Measurements from ENCODE around the gene THSD7B. TPM values are rescaled to one million over a fixed set of nuclear protein-coding genes. Genes with fewer than 3 reads are reported as not detected.
"Not testable (repeated sequence)": the region's sequence is repeated elsewhere in the genome, so short reads cannot be mapped to it uniquely, and the experiment has no call there.

The THSD7B gene
- total RNA-seq, 2 donors from 2014 or later = not detected

GRCh38 chr2:137047369-137047768 lies 282.0 kb downstream of the THSD7B start:
- Mint-ChIP-seq H3K27ac (no peak overlapping the region), H3K36me3 (no peaks in the 10 kb centered on the region), H3K9me3 (peaks cover 4% of the 10 kb centered on the region in 2 donors)
- DNase-seq (ENCODE audit: low spot score in 2 of 2) (no peak), ATAC-seq (no peak)

- no peak for DNase-seq (ENCODE audit: low spot score in 2 of 2)
- ATAC-seq = no peak
- Mint-ChIP-seq H3K36me3 (no peaks in the 10 kb centered on the region), H3K9me3 (peaks cover 4% of the 10 kb centered on the region in 2 donors), H3K27ac (no peak overlapping the region)
These were observed 283.1 kb downstream of the THSD7B start for GRCh38 chr2:137048455-137048854.

- Mint-ChIP-seq H3K9me3 (peaks cover 4% of the 10 kb centered on the region in 2 donors), H3K36me3 (no peaks in the 10 kb centered on the region), H3K27ac (no peak overlapping the region)
- DNase-seq (ENCODE audit: low spot score in 2 of 2) = no peak
- ATAC-seq = no peak
These were observed 284.2 kb downstream of the THSD7B start for GRCh38 chr2:137049518-137049917.

GRCh38 chr2:137050949-137051348 lies 285.6 kb downstream of the THSD7B start:
- no peaks in the 10 kb centered on the region for H3K36me3 Mint-ChIP-seq
- DNase-seq (ENCODE audit: low spot score in 2 of 2) (no peak), ATAC-seq (no peak)
- no peak overlapping the region for H3K27ac Mint-ChIP-seq
- peaks cover 3 to 4% of the 10 kb centered on the region in 2 donors for H3K9me3 Mint-ChIP-seq

- no peak for DNase-seq (ENCODE audit: low spot score in 2 of 2)
- no peaks in the 10 kb centered on the region for H3K36me3 Mint-ChIP-seq
- H3K27ac Mint-ChIP-seq = no peak overlapping the region
- ATAC-seq = no peak
- no peaks in the 10 kb centered on the region for H3K9me3 Mint-ChIP-seq
These were observed 286.5 kb downstream of the THSD7B start for GRCh38 chr2:137051778-137052398.

- H3K36me3 Mint-ChIP-seq = no peaks in the 10 kb centered on the region
- H3K27ac Mint-ChIP-seq = no peak overlapping the region
- no peak for DNase-seq (ENCODE audit: low spot score in 2 of 2)
- ATAC-seq = no peak
- peaks cover 0 to 3% of the 10 kb centered on the region in 2 donors for H3K9me3 Mint-ChIP-seq
These were observed 291.4 kb downstream of the THSD7B start for GRCh38 chr2:137056704-137057103.

- H3K9me3 Mint-ChIP-seq; H3K27ac Mint-ChIP-seq; H3K36me3 Mint-ChIP-seq; ATAC-seq; DNase-seq (ENCODE audit: low spot score in 2 of 2): not testable (repeated sequence)
These were observed 310.9 kb downstream of the THSD7B start for GRCh38 chr2:137076111-137076765.

- ATAC-seq = no peak
- no peak for DNase-seq (ENCODE audit: low spot score in 2 of 2)
- Mint-ChIP-seq H3K36me3 (no peaks in the 10 kb centered on the region), H3K27ac (no peak overlapping the region), H3K9me3 (peaks cover 0 to 3% of the 10 kb centered on the region in 2 donors)
These were observed 326.4 kb downstream of the THSD7B start for GRCh38 chr2:137091704-137092103.

GRCh38 chr2:137093116-137093515 lies 327.8 kb downstream of the THSD7B start:
- ATAC-seq (no peak), DNase-seq (ENCODE audit: low spot score in 2 of 2) (no peak)
- peaks cover 0 to 3% of the 10 kb centered on the region in 2 donors for H3K9me3 Mint-ChIP-seq
- H3K36me3 Mint-ChIP-seq = no peaks in the 10 kb centered on the region
- H3K27ac Mint-ChIP-seq = no peak overlapping the region

GRCh38 chr2:137096187-137096586 lies 330.8 kb downstream of the THSD7B start:
- Mint-ChIP-seq H3K27ac (no peak overlapping the region), H3K36me3 (no peaks in the 10 kb centered on the region), H3K9me3 (no peaks in the 10 kb centered on the region)
- DNase-seq (ENCODE audit: low spot score in 2 of 2) = no peak
- no peak for ATAC-seq

GRCh38 chr2:137096693-137097092 lies 331.3 kb downstream of the THSD7B start:
- Mint-ChIP-seq H3K9me3 (no peaks in the 10 kb centered on the region), H3K27ac (no peak overlapping the region), H3K36me3 (no peaks in the 10 kb centered on the region)
- no peak for DNase-seq (ENCODE audit: low spot score in 2 of 2)
- no peak for ATAC-seq

GRCh38 chr2:137101814-137102213 lies 336.5 kb downstream of the THSD7B start:
- H3K9me3 Mint-ChIP-seq = peaks cover 11% of the 10 kb centered on the region in 2 donors
- not testable (repeated sequence) for H3K27ac Mint-ChIP-seq; DNase-seq (ENCODE audit: low spot score in 2 of 2); H3K36me3 Mint-ChIP-seq; ATAC-seq

- ATAC-seq (no peak), DNase-seq (ENCODE audit: low spot score in 2 of 2) (no peak)
- H3K9me3 Mint-ChIP-seq = peaks cover 10 to 11% of the 10 kb centered on the region in 2 donors
- H3K27ac Mint-ChIP-seq = no peak overlapping the region
- H3K36me3 Mint-ChIP-seq = no peaks in the 10 kb centered on the region
These were observed 342.6 kb downstream of the THSD7B start for GRCh38 chr2:137107904-137108303.

- Mint-ChIP-seq H3K27ac (no peak overlapping the region), H3K9me3 (peaks cover 3 to 5% of the 10 kb centered on the region in 2 donors), H3K36me3 (no peaks in the 10 kb centered on the region)
- no peak for ATAC-seq
- no peak for DNase-seq (ENCODE audit: low spot score in 2 of 2)
These were observed 346.6 kb downstream of the THSD7B start for GRCh38 chr2:137111896-137112295.

- no peaks in the 10 kb centered on the region for H3K36me3 Mint-ChIP-seq
- DNase-seq (ENCODE audit: low spot score in 2 of 2) (no peak), ATAC-seq (no peak)
- no peaks in the 10 kb centered on the region for H3K9me3 Mint-ChIP-seq
- no peak overlapping the region for H3K27ac Mint-ChIP-seq
These were observed 349.9 kb downstream of the THSD7B start for GRCh38 chr2:137115081-137115794.

- ATAC-seq (no peak), DNase-seq (ENCODE audit: low spot score in 2 of 2) (no peak)
- Mint-ChIP-seq H3K27ac (no peak overlapping the region), H3K36me3 (no peaks in the 10 kb centered on the region), H3K9me3 (no peaks in the 10 kb centered on the region)
These were observed 350.4 kb downstream of the THSD7B start for GRCh38 chr2:137115795-137116089.

- Mint-ChIP-seq H3K27ac (no peak overlapping the region), H3K36me3 (no peaks in the 10 kb centered on the region), H3K9me3 (peaks cover 0 to 4% of the 10 kb centered on the region in 2 donors)
- no peak for ATAC-seq
- no peak for DNase-seq (ENCODE audit: low spot score in 2 of 2)
These were observed 352.0 kb downstream of the THSD7B start for GRCh38 chr2:137117385-137117784.

GRCh38 chr2:137118140-137118539 lies 352.8 kb downstream of the THSD7B start:
- H3K27ac Mint-ChIP-seq = no peak overlapping the region
- H3K9me3 Mint-ChIP-seq = peaks cover 0 to 4% of the 10 kb centered on the region in 2 donors
- no peaks in the 10 kb centered on the region for H3K36me3 Mint-ChIP-seq

More at GRCh38 chr2:137118140-137118539, 352.8 kb downstream of the THSD7B start:
- no peak for ATAC-seq
- no peak for DNase-seq (ENCODE audit: low spot score in 2 of 2)

Measured in activated naive CD4-positive, alpha-beta T cell treated with anti-CD3 and anti-CD28 coated beads, Interleukin-2, amount 50 U/mL, for 72 hours (primary cell).